KOPT-K1 (cell line): ENCODE data around the gene FKBP11.
"Not testable (repeated sequence)": the region's sequence is repeated elsewhere in the genome, so short reads cannot be mapped to it uniquely, and the experiment has no call there.

Experiments
- H3K27ac ChIP-seq: fragments of 200-600 bp; sonication (generic); 2 replicates; pipeline ENCODE4 v1.5.1; 2016; ENCODE audit warnings: antibody characterized with exemption, mild to moderate bottlenecking, low read depth, low read length; ENCODE audit not compliant: poor library complexity, severe bottlenecking
- H3K36me3 ChIP-seq: fragments of 200-600 bp; sonication (generic); 2 replicates; pipeline ENCODE4 v1.5.1; 2017; ENCODE audit warnings: antibody characterized with exemption, mild to moderate bottlenecking, low read length, moderate library complexity; ENCODE audit not compliant: insufficient read depth
- H3K9me3 ChIP-seq: fragments of 200-600 bp; sonication (generic); 2 replicates; pipeline ENCODE4 v1.5.1; 2017; ENCODE audit warnings: antibody characterized with exemption, low read length, mild to moderate bottlenecking; ENCODE audit not compliant: insufficient read depth, poor library complexity, severe bottlenecking

The FKBP11 gene

GRCh38 chr12:48901278-48901677 is 24.0 kb downstream of the FKBP11 start:
- no peaks in the 10 kb centered on the region for H3K9me3 ChIP-seq
- no peaks in the 10 kb centered on the region for H3K36me3 ChIP-seq
- no peak overlapping the region for H3K27ac ChIP-seq

GRCh38 chr12:48899651-48900050 is 25.6 kb downstream of the FKBP11 start:
- Histone ChIP-seq H3K9me3 (no peaks in the 10 kb centered on the region), H3K36me3 (no peaks in the 10 kb centered on the region)

GRCh38 chr12:48894271-48894670 is 31.0 kb downstream of the FKBP11 start:
- Histone ChIP-seq H3K27ac (no peak overlapping the region), H3K9me3 (no peaks in the 10 kb centered on the region), H3K36me3 (no peaks in the 10 kb centered on the region)

More at GRCh38 chr12:48899651-48900050, 25.6 kb downstream of the FKBP11 start:
- H3K27ac ChIP-seq, result no peak overlapping the region

- no peaks in the 10 kb centered on the region for H3K9me3 ChIP-seq
- no peak overlapping the region for H3K27ac ChIP-seq
- H3K36me3 ChIP-seq, result no peaks in the 10 kb centered on the region
Observed at GRCh38 chr12:48890657-48891418, 34.5 kb downstream of the FKBP11 start.

GRCh38 chr12:48889679-48890078 is 35.6 kb downstream of the FKBP11 start:
- Histone ChIP-seq H3K27ac (no peak overlapping the region), H3K36me3 (no peaks in the 10 kb centered on the region), H3K9me3 (no peaks in the 10 kb centered on the region)

- no peak overlapping the region for H3K27ac ChIP-seq
- H3K36me3 ChIP-seq, result no peaks in the 10 kb centered on the region
- no peaks in the 10 kb centered on the region for H3K9me3 ChIP-seq
Observed at GRCh38 chr12:48883305-48884161, 41.8 kb downstream of the FKBP11 start.

GRCh38 chr12:48882972-48883304 is 42.4 kb downstream of the FKBP11 start:
- no peak overlapping the region for H3K27ac ChIP-seq
- no peaks in the 10 kb centered on the region for H3K9me3 ChIP-seq
- H3K36me3 ChIP-seq, result no peaks in the 10 kb centered on the region

GRCh38 chr12:48882315-48882687 is 43.0 kb downstream of the FKBP11 start:
- Histone ChIP-seq H3K36me3 (no peaks in the 10 kb centered on the region), H3K27ac (no peak overlapping the region), H3K9me3 (no peaks in the 10 kb centered on the region)

- no peak overlapping the region for H3K27ac ChIP-seq
Observed at GRCh38 chr12:48881686-48882314, 43.5 kb downstream of the FKBP11 start.

GRCh38 chr12:48880647-48881046 is 44.6 kb downstream of the FKBP11 start:
- no peaks in the 10 kb centered on the region for H3K36me3 ChIP-seq
- no peak overlapping the region for H3K27ac ChIP-seq
- H3K9me3 ChIP-seq, result no peaks in the 10 kb centered on the region

More at GRCh38 chr12:48881686-48882314, 43.5 kb downstream of the FKBP11 start:
- no peaks in the 10 kb centered on the region for H3K36me3 ChIP-seq
- H3K9me3 ChIP-seq, result no peaks in the 10 kb centered on the region

GRCh38 chr12:48878548-48878947 is 46.7 kb downstream of the FKBP11 start:
- Histone ChIP-seq H3K27ac (no peak overlapping the region), H3K9me3 (no peaks in the 10 kb centered on the region), H3K36me3 (no peaks in the 10 kb centered on the region)

GRCh38 chr12:48875944-48876515 is 49.3 kb downstream of the FKBP11 start:
- Histone ChIP-seq H3K27ac (no peak overlapping the region), H3K9me3 (no peaks in the 10 kb centered on the region), H3K36me3 (no peaks in the 10 kb centered on the region)

GRCh38 chr12:48873534-48873933 is 51.8 kb downstream of the FKBP11 start:
- H3K36me3 ChIP-seq, H3K9me3 ChIP-seq, H3K27ac ChIP-seq: not testable (repeated sequence)

GRCh38 chr12:48873096-48873495 is 52.2 kb downstream of the FKBP11 start:
- Histone ChIP-seq H3K36me3 (no peaks in the 10 kb centered on the region), H3K27ac (no peak overlapping the region), H3K9me3 (no peaks in the 10 kb centered on the region)
